Activated CD8-positive, alpha-beta memory T cell treated with anti-CD3 and anti-CD28 coated beads for 1 hour (primary cell): ENCODE data around the gene PCDH15.
"Not testable (repeated sequence)": the region's sequence is repeated elsewhere in the genome, so short reads cannot be mapped to it uniquely, and the experiment has no call there.

Experiments
- DNase-seq, 2 donors: peaks; one replicate each; pipeline ENCODE4 v3.0.0-alpha.2; 2020; ENCODE audit warnings: low read depth in 1 of 2; ENCODE audit errors: extremely low read depth in 1 of 2

PCDH15 gene

DNA sequence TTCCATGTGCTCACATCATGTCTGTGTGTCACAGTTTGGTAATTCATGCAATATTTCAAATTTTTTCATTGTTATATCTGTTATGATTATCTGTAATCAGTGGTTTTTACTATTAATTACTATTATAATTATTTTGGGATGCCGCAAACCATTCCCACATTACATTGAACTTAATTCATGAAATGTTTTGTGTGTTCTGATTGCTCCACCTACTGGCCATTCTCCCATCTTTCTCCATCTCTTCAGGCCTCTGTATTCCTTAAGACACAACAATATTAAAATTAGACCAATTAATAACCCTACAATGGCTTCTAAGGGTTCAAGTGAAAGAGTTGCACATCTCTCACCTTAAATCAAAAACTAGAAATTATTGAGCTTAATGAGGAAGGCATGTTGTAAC is 398.5 kb downstream of the PCDH15 start:
- no peak for DNase-seq

DNA sequence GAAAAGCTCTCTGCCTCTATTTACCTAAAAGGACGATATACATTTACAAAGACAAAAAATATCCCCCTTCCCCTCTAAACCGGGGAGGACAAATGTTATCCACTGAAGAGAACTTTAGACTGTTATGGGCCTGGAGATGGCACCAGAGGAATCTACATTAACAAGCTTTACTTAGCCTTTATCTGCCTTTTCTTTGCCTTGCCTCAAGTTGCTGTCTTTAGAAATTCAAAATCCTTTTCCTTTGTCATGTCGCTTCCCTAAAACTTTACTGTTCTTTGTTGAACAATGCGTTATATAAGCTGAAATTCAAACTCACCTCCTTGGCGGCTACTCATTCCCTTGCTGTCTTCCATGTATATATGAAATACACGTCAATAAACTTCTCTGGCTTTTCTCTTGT is 405.0 kb downstream of the PCDH15 start:
- no peak for DNase-seq

DNA sequence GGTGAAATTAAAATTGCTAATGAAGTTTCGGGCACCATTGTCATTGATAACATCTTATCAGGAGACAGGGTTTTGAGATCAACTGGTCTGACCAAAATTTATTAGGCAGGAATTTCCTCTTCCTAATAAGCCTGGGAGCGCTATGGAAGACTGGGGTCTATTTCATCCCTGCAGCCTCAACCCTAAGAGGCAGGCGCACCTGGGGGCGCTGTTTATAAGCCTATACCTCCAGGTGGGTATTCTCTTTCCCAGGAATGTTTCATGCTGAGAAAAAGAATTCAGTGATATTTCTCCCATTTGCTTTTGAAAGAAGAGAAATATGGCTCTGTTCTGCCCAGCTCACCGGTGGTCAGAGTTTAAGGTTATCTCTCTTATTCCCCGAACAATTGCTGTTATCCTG is 406.4 kb downstream of the PCDH15 start:
- not testable (repeated sequence) for DNase-seq

DNA sequence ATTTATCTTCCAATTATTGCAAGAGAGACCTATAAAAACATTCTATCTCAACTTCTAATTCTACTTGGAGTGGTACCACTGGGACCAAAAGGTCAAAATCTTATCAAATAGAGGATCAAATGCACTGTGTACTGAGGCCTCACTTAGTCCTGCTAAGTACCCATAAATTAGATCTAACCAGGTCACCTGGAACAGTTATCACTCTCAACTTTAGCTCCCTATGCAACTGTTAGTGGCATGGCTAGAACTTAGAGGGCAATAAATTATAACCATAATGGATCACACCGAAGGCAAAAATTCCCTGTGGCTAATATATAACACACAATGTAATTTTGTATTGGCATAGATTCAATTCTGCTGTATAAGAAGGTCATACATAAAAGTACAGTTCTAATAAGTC is 428.9 kb downstream of the PCDH15 start:
- DNase-seq, result no peak

DNA sequence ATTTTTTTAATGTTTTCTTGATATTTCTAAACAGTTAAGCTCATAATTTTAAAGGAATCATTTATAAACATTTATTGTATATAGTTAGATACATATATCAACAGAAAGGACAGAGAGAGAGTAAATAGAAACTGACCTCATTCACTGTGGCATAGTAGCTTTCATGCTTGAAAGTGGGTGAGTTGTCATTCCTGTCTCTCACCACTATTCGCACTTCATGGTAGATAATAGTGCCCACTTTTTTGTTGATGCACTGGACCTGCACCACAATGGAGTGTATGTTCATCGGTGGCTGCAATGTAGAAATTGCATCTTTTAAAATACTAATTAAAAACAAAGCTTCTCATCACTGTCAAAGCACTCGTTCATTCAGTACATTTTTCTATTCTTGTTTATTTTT is 432.0 kb downstream of the PCDH15 start:
- DNase-seq, result no peak

DNA sequence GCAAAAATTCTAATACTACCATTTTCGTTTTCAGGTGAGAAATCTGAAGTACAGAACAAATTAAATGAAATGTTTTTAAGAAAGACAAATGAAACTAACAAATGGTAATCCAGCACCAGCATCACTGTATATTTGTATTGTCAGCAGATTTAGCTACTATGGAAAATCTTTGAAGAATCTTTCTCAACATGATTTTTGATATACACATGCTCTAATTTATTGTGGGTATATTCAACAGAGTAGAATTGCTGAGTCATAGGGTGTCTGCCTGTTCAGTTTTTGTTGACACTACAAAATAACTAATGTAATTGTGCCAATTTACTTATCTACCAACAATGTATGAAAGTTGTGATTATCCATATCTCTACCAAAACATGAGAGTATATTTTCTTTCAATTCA is 437.6 kb downstream of the PCDH15 start:
- no peak for DNase-seq

DNA sequence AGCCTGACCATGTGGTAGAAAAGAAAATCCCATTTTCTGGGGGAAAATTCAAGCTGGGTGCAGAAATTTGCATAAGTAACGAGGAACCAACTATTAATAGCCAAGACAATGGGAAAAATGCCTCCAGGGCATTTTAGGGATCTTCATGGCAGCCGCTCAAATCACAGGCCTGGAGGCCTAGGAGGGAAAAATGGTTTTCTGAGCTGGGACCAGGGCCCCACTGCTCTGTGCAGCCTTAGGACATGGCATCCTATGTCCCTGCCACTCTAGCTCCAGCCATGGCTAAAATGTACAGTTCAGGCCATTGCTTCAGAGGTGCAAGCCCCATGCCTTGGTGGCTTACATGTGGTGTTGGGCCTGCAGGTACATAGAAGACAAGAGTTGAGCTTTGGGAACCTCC is 459.0 kb downstream of the PCDH15 start:
- DNase-seq, result no peak

DNA sequence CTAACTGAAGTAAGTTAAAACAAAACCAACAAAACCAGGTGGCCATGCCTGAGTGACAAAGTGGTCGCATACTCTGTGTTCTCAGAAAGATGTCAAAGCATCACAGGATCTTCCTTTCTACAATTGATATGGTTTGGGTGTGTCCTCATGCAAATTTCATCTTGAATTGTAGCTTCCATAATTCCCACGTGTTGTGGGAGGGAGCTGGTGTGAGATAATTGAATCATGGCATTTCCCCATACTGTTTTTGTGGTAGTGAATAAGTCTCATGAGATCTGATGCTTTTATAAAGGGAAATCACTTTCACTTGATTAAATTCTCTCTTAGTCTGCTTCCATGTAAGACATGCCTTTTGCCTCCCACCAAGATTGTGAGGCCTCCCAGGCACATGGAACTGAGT is 465.7 kb downstream of the PCDH15 start:
- no peak for DNase-seq

DNA sequence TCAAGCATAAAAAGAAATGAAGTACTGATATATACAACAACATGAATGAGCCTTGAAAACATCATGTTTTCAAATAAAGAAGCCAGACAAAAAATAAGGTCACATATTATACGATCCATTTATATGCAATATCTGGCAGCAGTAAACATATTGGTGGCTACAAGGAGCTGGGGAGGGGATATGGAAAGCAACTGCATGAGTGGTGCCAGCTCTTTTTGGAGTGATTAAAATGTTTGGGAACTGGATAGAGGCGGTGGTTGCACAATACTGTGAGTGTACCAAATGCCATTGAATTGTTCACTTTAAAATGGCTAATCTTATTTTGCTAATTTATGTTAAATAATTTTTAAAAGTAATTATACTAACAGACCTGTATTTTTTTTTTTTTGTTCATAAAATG is 481.7 kb downstream of the PCDH15 start:
- DNase-seq, result no peak

DNA sequence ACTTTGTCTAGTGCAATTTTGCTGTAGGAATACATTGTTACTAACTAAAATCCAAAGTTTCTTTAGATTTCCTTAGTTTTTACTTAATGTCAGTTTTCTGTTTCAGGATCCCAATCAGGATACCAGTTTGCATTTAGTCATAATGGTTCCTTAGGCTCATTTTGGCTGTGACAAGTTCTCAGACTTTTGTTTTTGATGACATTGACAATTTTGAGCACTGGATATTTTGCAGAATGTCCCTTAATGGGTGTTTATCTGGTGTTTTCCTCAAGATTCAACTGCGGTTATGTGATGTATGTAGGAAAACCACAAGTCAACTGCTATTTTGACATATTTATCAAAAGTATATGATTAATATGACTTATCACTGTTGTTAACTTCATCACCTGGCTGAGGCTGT is 482.6 kb downstream of the PCDH15 start:
- no peak for DNase-seq

DNA sequence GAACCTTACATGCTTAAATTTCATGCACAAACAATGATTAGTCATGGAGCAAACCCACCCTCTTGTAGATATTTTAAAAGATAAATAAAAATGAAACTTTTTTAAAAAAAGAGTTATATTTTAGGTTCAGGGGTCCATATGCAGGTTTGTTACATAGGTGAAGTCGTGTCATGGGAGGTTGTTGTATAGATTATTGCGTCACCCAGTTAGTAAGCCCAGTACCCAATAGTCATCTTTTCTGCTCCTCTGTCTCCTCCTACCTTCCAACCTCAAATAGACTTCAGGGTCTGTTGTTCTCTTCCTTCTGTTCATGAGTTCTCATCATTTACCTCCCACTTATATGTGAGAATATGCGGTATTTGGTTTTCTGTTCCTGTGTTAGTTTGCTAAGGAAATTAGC is 486.6 kb downstream of the PCDH15 start:
- DNase-seq, result no peak

DNA sequence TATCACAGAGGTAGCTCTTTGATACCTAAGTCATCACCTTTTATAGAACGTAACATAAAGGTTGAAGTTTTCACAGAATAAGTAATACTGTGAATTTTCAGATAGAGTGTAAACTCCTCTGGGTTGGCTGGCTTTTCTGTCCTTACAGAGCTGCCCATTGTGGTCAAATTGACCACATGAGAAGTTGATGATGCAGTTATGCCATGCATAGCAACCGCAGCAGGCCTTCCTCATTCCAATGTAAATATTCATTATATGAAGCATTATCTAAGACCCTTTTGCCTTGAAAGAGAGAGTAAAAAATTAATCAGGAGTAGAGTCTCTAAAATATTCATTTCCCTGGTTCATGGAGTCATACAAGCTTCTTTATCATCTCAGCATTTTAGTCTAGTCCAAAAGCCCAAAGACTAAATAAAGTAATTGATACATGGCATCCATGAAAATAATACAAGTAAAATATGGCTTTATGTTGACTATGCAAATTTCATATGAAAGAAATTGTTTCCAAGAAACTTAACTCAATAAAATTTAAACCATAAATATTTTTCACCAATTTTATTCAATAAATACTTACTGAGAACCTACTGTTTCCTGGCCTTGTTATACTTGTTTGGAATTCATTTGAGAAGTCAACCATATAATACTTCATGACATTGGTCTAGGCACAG is 516.4 kb downstream of the PCDH15 start:
- no peak for DNase-seq

DNA sequence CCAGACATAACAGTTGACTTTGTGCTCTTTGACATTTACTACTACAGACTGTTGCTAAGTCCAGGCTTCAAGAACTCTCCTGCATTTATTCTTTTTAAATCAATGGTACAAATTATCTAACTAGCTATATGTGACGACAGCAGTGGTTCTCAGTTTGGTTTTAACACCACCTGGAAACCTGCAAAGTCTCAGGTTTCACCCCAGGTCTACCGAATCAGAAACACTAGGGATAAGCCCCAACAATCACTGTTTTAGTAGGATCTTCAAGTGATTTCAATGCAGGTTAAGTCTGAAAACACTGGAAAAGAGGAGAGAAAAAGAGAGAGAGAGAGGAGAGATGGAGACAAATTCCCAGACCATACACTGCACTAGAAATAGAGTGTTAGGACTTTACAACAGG is 519.0 kb downstream of the PCDH15 start:
- no peak for DNase-seq

DNA sequence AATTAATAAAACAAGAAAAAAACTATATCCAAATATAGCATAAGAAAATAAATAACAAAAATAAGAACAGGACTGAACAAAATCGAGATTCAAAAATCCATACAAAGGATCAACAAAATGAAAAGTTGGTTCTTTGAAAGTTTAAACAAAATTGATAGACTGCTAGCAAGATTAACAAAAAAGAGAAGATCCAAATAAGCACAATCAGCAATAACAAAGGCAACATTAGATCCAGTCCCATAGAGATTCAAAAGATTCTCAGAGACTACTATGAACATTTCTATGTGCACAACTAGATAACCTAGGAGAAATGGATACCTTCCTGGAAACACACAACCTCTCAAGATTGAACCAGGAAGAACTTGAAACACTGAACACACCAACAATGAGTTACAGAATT is 534.6 kb downstream of the PCDH15 start:
- no peak for DNase-seq

DNA sequence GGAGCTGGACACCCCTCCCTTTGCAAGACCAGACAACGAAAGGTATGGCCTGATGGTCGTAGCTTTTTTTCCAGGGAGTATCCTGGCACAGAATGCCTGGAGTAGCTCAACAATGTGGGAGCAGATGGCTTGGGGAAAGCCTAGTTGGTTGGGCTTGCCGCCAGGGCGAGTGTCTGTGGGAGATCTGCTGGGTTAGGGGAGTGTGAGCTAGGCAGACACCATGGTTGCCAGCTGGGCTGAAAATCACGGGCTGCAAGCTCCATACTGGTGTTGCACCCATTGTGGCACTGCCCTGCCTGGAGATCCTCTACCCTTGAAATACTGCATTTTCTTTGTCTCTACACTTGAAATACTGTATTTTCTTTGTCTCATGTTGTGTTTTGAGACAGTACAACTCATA is 538.3 kb downstream of the PCDH15 start:
- DNase-seq, result no peak

DNA sequence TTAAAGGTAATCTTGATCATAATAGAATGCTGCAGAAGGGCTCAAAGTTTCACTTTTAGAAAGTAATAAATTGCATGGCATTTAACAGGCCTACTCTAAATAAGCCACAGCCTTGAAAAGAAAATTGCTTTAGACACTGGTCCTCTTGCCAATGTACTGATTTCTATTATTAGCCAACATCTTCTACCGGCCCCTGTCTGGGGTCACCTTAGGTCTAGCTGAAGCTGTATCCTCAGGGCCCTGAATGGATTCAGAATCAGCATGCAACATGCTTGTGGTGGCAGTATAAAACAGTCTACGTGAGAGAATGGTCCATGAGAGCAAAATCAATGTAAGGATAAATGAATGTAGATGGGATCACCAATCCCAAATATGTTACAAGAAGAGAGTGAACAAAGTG is 541.9 kb downstream of the PCDH15 start:
- no peak for DNase-seq

DNA sequence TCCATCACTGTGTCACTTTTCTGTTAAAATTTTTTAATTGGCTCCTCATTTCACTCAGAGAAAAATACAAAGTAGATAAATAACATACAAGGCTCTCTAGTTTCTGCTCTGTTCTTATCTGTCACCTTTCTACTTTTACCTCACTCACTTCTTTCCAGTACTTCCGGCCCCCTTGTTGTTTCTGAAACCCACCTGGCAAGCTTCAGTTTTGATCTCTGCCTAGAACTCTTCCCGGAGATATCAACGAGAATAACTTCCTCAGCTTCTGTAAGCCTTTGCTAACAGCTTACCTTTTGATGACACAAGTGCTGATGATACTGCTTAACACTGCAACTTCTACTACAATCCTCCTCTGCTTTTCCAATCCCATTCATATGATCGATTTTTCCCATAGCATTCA is 566.2 kb downstream of the PCDH15 start:
- DNase-seq, result no peak

DNA sequence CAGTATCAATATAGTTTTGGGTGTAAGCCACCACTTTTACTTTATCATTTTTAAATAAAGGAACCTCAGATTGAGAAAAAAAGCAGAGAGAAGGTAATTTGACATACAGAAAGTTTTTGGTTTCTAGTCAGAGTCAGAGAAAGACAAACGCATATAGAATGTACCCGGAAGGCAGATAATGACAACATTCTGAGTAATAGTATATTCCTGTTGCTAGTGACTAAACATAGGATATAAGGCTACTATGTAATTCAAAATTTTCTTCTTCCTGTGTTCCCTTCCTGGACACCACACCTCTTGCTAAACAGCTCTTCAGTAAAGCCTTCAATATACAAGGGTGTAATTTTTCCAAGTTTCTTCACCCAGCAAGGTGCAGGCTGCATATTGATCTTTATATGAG is 597.6 kb downstream of the PCDH15 start:
- DNase-seq, result no peak

DNA sequence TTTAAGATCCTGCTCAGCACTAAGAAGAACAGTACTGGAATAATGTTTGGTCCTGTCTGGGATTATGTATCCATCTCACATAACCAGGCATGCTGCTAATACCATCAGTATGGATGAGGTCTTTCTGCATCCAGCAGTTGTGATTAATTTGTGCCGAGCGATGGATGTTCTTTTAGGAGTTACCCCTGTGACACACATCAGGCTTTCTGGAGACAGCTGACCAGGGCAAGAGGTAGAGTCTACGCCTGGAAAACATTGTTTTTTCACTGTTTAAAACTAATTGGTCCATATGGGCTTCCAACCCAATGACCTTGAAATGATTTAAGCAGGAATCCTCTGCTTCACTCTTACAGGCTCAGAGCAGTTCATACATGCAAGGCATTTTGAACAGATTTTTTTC is 603.0 kb downstream of the PCDH15 start:
- DNase-seq, result no peak

DNA sequence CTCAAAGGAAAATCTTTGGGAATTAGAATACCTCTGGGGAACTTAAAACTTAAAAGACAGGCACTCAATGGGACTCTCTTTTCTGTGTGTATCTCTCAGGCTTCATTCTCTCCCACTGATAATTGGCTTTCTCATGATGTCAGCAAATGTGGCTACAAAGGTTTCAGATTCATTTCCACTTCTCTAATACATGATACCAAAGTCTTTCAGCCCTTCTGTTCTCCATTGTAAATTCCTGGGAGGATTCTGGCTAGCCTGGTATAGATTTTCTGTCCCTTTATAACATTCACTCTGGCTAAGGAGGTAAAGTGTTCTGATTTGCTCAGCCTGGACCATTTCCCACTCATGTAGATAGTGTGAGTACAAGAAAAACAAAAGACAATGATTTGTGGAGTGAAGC is 606.2 kb downstream of the PCDH15 start:
- no peak for DNase-seq

DNA sequence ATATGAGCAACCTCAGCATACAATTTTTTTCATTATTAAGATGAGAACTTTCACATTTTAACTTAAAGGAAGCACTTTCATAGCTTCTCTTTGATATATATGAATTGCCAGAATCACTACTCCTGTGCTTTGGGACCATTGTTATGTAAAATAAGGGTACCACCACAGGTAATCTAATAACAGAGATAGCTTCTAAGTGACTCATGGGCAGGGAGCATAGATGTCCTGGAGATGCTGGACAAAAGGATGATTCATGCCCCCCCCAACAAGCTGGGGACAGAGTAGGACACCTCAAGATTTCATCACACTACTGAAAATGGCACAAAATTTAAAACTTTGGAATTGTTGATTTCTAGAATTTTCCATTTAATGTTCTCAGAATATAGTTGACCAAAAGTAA is 641.1 kb downstream of the PCDH15 start:
- DNase-seq, result no peak

DNA sequence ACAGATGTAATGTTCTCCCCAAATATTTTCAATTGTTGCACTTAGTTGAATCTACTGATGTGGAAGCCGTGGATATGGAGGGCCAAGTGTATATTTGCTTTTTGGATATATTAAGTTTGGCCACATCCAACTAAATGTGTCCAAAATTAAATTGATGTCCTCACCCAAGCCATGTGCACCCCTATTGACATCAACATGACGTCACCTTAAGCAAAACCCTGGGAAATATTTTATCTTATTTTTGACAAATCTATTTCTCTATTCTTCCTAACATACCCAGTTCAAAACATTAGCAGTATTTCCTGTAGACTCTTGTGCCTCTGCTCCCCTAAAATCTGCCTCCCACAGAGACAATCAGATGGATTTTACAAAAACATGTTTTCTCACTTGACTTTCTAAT is 652.5 kb downstream of the PCDH15 start:
- DNase-seq, result no peak

DNA sequence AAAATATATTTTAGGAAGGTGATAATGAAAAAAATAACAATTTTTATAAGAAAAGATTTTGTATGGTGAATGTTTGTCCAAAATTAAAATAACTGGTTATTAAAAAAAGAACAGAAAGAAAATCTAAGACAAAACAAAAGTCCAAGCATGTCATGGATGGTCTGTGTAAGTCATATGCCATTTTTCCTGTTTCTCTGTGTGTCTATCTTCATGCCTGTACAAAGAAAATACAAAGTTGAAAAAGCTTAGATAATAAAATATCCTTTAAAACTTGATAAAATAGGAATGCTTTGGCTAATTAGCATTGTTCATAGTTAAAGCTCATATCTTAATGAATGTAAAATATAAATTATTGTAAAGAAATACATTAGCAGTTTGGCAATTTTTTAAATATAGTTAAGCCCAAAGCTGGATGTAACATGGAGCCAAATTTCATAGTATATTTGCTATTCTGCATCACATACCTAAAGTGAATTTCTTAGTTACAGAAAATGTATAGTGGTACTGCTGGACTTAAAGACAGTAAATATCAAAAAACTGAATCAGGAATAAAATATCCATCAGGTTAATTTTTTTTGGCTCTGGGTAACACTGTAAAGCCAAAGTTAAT is 661.1 kb downstream of the PCDH15 start:
- no peak for DNase-seq
